ENCODE measurements around the gene UBE2D3.

UBE2D3 gene

DNA sequence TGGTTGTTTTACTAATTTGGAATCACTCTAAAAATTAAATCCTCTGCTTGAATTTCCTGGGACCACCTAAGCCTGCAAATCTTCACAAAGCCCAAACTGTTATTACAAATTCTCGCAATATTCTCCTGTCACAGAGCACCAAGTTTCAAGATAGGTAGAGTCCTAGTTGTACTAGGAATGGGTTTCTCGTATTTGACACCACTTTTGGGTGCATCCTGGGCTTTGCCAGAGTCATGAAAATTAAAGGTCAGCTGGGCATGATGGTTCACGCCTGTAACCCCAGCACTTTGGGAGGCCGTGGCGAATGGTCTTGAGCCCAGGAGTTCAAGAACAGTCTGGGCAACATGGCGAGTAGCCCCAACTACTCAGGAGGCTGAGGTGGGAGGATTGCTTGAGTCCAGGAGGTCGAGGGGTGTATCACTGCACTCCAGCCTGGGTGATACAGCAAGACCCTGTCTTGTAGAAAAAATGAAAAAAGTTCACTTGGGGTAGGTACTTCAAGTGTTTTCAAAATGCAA lies 36.0 kb downstream of the UBE2D3 start:
- no peak for DNase-seq (ENCODE audit: low spot score)

DNA sequence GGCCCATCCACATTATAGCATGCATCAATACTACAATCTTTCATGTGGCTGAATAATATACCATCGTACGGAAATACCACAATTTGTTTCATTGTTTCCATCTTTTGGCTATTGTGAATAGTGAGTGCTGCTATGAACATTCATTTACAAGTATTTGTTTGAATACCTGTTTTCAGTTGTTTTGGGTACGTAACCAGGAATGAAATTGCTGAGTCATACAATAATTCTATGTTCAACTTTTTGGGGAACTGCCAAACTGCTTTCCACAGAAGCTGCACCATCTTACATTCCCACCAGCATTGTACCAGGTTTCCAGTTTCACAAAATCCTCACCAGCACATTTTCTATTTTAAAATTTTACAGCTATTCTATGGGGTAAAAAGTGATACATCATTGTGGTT lies 38.0 kb downstream of the UBE2D3 start:
- no peak for DNase-seq (ENCODE audit: low spot score)

GRCh38 chr4:102787944-102788343 lies 39.4 kb downstream of the UBE2D3 start:
- DNase-seq (ENCODE audit: low spot score) = no peak

GRCh38 chr4:102787096-102787881 lies 40.1 kb downstream of the UBE2D3 start:
- no peak for DNase-seq (ENCODE audit: low spot score)

GRCh38 chr4:102786279-102786678 lies 41.1 kb downstream of the UBE2D3 start:
- no peak for DNase-seq (ENCODE audit: low spot score)

DNA sequence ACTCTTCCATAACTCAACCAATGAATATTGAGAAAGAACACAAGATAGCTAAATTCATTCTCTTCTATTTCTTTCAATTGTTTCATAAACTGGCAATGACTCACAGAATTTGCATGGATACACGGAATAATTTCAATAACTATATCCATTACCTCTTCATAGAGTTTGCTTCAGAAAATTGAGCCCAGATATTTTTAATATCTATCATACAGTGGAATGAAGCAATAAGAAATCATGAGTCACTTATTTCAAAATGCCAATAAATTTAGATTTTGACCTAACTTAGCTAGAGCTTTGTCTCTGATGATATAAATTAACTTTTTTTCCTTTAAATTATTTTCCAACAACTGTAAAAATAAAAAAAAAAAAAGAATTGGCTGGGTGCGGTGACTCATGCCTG lies 44.3 kb downstream of the UBE2D3 start:
- DNase-seq (ENCODE audit: low spot score) = no peak

DNA sequence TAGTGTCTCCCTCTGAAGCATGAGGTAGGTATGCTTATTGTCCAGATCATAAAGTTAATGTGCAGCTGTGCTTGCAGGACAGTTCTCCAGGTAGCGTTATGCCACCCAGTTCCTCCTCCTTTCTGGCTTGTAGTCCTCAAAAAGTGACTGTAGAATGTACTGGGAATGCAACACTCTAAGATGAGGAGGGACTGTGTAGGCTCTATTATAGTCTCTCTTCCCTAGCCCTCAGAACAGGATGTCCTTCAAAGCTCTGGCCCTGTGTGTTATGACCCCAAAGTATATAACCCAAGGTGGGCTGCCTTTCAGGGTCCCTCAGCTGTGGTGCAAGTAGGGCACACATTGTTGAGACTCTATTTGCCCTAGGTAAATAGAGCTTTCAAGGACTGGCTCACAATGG lies 45.8 kb downstream of the UBE2D3 start:
- DNase-seq (ENCODE audit: low spot score) = no peak

DNA sequence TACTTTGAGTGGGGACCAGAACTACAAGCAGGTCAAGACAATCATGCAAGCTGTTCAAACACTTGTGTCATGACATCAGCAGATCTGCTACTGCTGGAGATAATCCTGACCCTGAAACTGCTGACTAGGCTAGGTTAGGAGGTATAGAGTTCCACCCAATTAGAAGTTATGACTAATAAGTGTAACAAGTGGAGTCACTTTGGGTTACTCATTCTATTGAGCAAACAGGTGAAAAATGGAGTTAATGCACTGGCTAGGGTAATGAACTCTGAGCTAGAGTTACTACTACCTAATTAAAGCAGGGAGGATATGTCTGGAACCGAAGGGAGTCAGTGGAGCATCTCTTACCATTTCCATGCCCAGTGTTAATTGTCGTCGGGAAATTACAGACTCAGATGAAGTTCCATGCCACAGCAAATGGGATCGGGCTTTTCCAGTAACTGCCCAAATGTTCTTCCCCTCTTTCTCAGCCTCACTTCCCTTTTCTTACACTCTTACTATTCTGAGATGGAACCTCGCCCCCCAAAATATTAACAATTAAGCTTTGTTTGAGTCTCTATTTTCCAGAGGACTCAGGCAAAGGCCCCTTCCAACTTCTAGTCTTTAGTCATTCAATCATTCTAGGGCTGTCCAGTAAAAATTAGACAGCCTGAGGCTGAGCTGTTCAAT lies 46.7 kb downstream of the UBE2D3 start:
- no peak for DNase-seq (ENCODE audit: low spot score)

- DNase-seq (ENCODE audit: low spot score) = no peak
Observed at GRCh38 chr4:102779204-102779603, 48.1 kb downstream of the UBE2D3 start.

DNA sequence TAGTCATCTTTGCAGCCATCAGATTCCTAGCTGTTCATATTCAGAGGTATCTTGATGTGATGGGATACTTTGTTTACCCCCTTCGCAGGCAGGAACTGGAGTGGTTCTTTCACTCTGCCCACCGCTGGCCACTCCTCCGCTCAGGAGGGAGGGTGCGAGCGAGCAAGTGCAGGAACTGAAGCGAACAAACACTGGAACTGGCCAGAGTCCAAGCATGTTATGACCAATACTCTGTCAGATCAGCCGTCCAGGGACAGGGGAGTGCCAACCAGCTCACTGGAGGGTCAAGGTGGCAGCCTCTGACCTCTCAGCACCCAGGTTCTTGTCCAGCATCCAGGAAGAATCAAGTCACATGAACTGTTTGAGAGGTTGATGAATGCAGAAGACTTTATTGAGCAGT lies 48.6 kb downstream of the UBE2D3 start:
- DNase-seq (ENCODE audit: low spot score) = no peak

DNA sequence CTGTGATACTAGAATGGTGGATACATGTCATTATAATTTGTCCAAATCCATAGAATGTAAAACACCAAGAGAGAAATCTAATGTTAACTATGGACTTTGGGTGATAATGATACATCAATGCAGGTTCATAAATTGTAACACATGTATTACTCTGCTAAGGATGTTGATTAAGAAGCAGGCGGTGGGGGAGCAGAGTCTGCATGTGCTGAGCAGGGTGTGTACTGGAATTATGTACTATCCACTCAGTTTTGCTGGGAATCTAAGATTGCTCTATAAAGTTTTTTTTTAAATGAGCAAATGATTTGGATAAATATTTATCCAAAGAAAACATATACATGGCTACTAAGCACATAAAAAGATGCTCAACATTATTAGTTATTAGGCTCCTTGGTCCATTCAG lies 51.5 kb downstream of the UBE2D3 start:
- no peak for DNase-seq (ENCODE audit: low spot score)

DNA sequence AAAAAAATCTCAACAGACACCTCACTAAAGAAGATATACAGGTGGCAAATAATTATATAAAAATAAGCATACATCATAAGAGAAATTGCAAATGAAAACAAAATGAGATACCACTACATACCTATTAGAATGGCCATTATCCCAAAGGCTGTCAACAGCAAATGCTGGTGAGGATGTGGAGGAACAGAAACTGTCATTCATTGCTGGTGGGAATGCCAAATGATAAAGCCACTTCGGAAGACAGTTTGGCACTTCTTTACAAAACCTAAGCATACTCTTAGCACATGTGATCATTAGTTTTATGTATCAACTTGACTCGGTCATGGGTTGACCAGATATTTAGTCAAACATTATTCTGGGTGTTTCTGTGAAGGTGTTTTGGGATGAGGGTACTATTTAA lies 53.1 kb downstream of the UBE2D3 start:
- DNase-seq (ENCODE audit: low spot score) = no peak

DNA sequence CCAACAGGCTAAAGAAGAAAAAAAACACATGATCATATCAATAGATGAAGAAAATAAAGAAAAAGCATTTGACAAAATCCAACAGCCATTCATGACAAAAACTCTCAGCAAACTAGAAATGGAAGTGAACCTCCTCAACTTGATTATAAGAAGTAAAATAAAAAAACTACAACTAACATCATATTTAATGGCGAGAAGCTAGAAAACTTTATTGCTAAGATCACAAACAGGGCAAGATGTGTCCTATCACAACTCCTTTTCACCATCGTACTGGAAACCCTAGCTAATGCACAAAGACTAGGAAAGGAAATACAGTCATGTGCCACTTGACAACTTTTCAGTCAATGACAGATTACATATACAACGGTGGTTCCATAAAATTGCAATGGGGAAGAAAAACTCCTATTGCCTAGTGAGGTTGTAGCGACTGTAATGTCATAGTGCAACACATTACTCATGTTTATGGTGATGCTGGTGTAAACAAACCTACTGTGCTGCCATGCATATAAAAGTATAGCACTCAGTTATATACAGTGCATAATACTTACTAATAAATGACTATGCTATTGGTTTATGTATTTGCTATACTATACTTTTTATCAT lies 54.5 kb downstream of the UBE2D3 start:
- DNase-seq (ENCODE audit: low spot score) = no peak

- no peak for DNase-seq (ENCODE audit: low spot score)
Observed at GRCh38 chr4:102764901-102765300, 62.5 kb downstream of the UBE2D3 start.

DNA sequence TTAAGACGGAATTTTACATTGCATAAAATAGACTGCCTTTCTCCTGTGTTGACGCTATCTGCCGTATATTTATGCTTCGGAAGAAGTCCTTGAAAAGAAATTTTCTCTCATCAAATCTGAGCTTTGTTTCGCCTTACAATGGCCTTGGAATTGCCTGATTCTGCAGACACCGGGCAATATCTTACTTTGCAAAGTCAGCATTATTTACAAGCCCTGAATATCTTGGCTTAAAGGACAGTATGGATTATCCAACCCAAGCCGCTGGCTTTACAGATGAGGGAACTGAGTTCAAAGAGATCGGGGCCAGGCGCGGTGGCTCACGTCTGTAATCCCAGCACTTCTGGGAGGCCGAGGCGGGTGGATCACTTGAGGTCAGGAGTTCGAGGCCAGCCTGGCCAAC lies 65.4 kb downstream of the UBE2D3 start:
- no peak for DNase-seq (ENCODE audit: low spot score)

GRCh38 chr4:102761296-102761701 lies 66.1 kb downstream of the UBE2D3 start:
- DNase-seq (ENCODE audit: low spot score) = no peak

- DNase-seq (ENCODE audit: low spot score) = peak; percentile 87
Observed at GRCh38 chr4:102760645-102761295, 66.6 kb downstream of the UBE2D3 start, which contains the start of gene MANBA. TSS of gene MANBA (minus strand) at chr4:102760968. CDS start at chr4:102760894, 74 bp downstream.

GRCh38 chr4:102759831-102760644 lies 67.3 kb downstream of the UBE2D3 start:
- DNase-seq (ENCODE audit: low spot score) = peak; percentile 54

- no peak for DNase-seq (ENCODE audit: low spot score)
Observed at GRCh38 chr4:102758241-102759160, 68.8 kb downstream of the UBE2D3 start.

GRCh38 chr4:102757681-102758080 lies 69.7 kb downstream of the UBE2D3 start:
- DNase-seq (ENCODE audit: low spot score) = no peak

Data from COLO829 (cell line).